ENCODE measurements around the gene INTS11. TPM values are rescaled to one million over a fixed set of nuclear protein-coding genes. Genes with fewer than 3 reads are reported as not detected.

INTS11 gene
- total and polyA plus RNA-seq, 9 of the 15 experiments (the other 6 are each of a cell fraction or from before 2014, with no cell fraction given), result 3.6 to 183 (median 110) TPM

GRCh38 chr1:1360506-1361169 is 36.2 kb upstream of the INTS11 start:
- WGBS (ENCODE audit: insufficient coverage, low coverage, missing lambda C conversion rate), result 70% methylated on average over 20 of the region's 20 CpGs

More at GRCh38 chr1:1360506-1361169, 36.2 kb upstream of the INTS11 start:
- H3K4me2 ChIP-seq (ENCODE audit: insufficient read depth, low read length), result no peak overlapping the region
- no peak overlapping the region for H3K4me3 ChIP-seq
- no peaks in the 10 kb centered on the region for H3K36me3 ChIP-seq (ENCODE audit: control insufficient read depth, insufficient read depth, low read length)
- H3K79me2 ChIP-seq (ENCODE audit: control insufficient read depth, insufficient read depth, low read length), result peaks cover 10% of the 10 kb centered on the region; the same call in 2 of the 3 replicates
- no peak overlapping the region; the same call in 2 of the 3 replicates for H3K27ac ChIP-seq (ENCODE audit: extremely low read depth, low read depth, low read length)
- DNase-seq (ENCODE audit: extremely low read depth in 1 of 4, low spot score in 3 of 4) (no peak), FAIRE-seq (peak; percentile 69), ATAC-seq (no peak)
- no peak overlapping the region; a peak in 1 of 4 replicates for H3K9ac ChIP-seq (ENCODE audit: insufficient read depth in 1 of 2, low read depth in 2 of 2, low read length in 2 of 2)
- in situ Hi-C loops (cut with MboI), result loop anchor here (10.0 kb wide), 1 partner anchor 554 kb away; the partner anchor contains the start of genes CALML6 and TMEM52
- ChIA-PET CTCF (ENCODE audit: low intra/inter-chr PET ratio) (no interaction called here), POLR2A (no interaction called here)
- BruUV-seq (replicated peaks), result no TSS peak
- no peaks in the 10 kb centered on the region for H4K20me1 ChIP-seq (replicated peaks; ENCODE audit: control insufficient read depth, insufficient read depth, low read length)
- intact Hi-C loops (cut with micrococcal nuclease), result no loop called here
- 0 out of 2 replicates have a peak, but pooled peaks cover 2% of the 10 kb centered on the region for H3K9me3 ChIP-seq (replicated peaks; ENCODE audit: control insufficient read depth, insufficient read depth, low read depth, low read length)
- no peak for TF ChIP-seq RCOR1 (IDR thresholded peaks at IDR 0.05; ENCODE audit: borderline replicate concordance in 1 of 2, low read depth in 2 of 2, low read length in 2 of 2)
- TF ChIP-seq TSC22D4 (tag; IDR thresholded peaks at IDR 0.05), result peak; percentile 89; the same call in 1 of the 2 replicates
- peak; percentile 74 for TF ChIP-seq PHF20 (IDR thresholded peaks at IDR 0.05; ENCODE audit: partially characterized antibody)
- TF ChIP-seq ZNF764 (CRISPR knock-in tag; IDR thresholded peaks at IDR 0.05; ENCODE audit: low read depth), result no peak
- TF ChIP-seq ZNF407 (IDR thresholded peaks at IDR 0.05; ENCODE audit: low read depth), result no peak
- peak; percentile 23 for TF ChIP-seq ARHGAP35 (IDR thresholded peaks at IDR 0.05; ENCODE audit: partially characterized antibody)
- no peak for TF ChIP-seq MTA2 (IDR thresholded peaks at IDR 0.05; ENCODE audit: low read depth)
- TF ChIP-seq KDM4B (IDR thresholded peaks at IDR 0.05; ENCODE audit: borderline replicate concordance in 2 of 2, low read depth in 1 of 2), result no peak
- TF ChIP-seq RB1 (IDR thresholded peaks at IDR 0.05; ENCODE audit: low read depth), result no peak
- no peak for TF ChIP-seq MTA3 (IDR thresholded peaks at IDR 0.05; ENCODE audit: borderline replicate concordance)
- TF ChIP-seq ATF7 (IDR thresholded peaks at IDR 0.05), result no peak
- TF ChIP-seq HDGF (IDR thresholded peaks at IDR 0.05), result 0 out of 2 replicates have a peak, but pooled peaks have one; percentile 42
- TF ChIP-seq TAF7 (tag; IDR thresholded peaks at IDR 0.05), result no peak
- TF ChIP-seq HMG20B (CRISPR knock-in tag; IDR thresholded peaks at IDR 0.05), result no peak
- no peak for TF ChIP-seq POLR2AphosphoS5 (IDR thresholded peaks at IDR 0.05; ENCODE audit: control insufficient read depth, insufficient read depth, low read depth, low read length)
- H3K4me1 ChIP-seq (replicated peaks in 1 of 2; ENCODE audit: control insufficient read depth in 2 of 2, insufficient read depth in 2 of 2, low read length in 2 of 2), result peaks cover 19 to 64% of the 10 kb centered on the region in 2 experiments
- no peak overlapping the region for H2AFZ ChIP-seq (ENCODE audit: low read depth, low read length)
- H3K27me3 ChIP-seq (ENCODE audit: control insufficient read depth in 2 of 2, insufficient read depth in 2 of 2, low read length in 2 of 2), result no peaks in the 10 kb centered on the region; a peak in 1 of 5 replicates
- no peaks in the 10 kb centered on the region for H3K9me1 ChIP-seq (ENCODE audit: control insufficient read depth, insufficient read depth, low read length)

All from K562 (cell line).